Ascending aorta (tissue), 2 donors: ENCODE results near the gene STARD13. TPM values are rescaled to one million over a fixed set of nuclear protein-coding genes. Genes with fewer than 3 reads are reported as not detected.
"Not testable (repeated sequence)": the region's sequence is repeated elsewhere in the genome, so short reads cannot be mapped to it uniquely, and the experiment has no call there.

Experiments
- DNase-seq, 2 donors: peaks; one replicate each; pipeline ENCODE4 v3.0.0-alpha.2; 2019; ENCODE audit warnings: low spot score in 2 of 2
- H3K27ac ChIP-seq, 2 donors: fragments of 200-600 bp; sonication (generic); one replicate each; pipeline ENCODE4 v1.5.1; 2016 to 2017; ENCODE audit warnings: mild to moderate bottlenecking in 1 of 2
- H3K27me3 ChIP-seq: fragments of 200-600 bp; sonication (generic); one replicate; pipeline ENCODE4 v1.5.1; 2017
- H3K36me3 ChIP-seq, 2 donors: fragments of 200-600 bp; sonication (generic); one replicate each; pipeline ENCODE4 v1.5.1; 2016
- H3K4me1 ChIP-seq, 2 donors: fragments of 200-600 bp; sonication (generic); one replicate each; pipeline ENCODE4 v1.5.1; 2016 to 2017; ENCODE audit warnings: mild to moderate bottlenecking in 1 of 2
- H3K4me3 ChIP-seq, 2 donors: fragments of 200-600 bp; sonication (generic); one replicate each; pipeline ENCODE4 v1.5.1; 2016 to 2017; ENCODE audit warnings: mild to moderate bottlenecking in 1 of 2
- H3K9me3 ChIP-seq, 2 donors: fragments of 200-600 bp; sonication (generic); one replicate each; pipeline ENCODE4 v1.5.1; 2016
- CTCF ChIP-seq, 3 experiments: fragments of 200-600 bp in 2 of 3; fragments of 450-650 bp in 1 of 3; sonication (generic) in 2 of 3; IDR thresholded peaks; one replicate each; pipeline ENCODE4 v1.5.1; 2016 to 2019; ENCODE audit warnings: antibody characterized with exemption in 3 of 3, mild to moderate bottlenecking in 1 of 3, moderate library complexity in 1 of 3
- intact Hi-C: fragments of 100-400 bp; cut with DNase I; formaldehyde crosslinking; loops from one replicate; pipeline ENCODE4 v1.15.1; 2023
- total RNA-seq: library from RNA; depleted of rRNA; stranded (reverse); fragments of >200 nt; gene quantifications from one replicate; pipeline ENCODE4 v1.1.0, GENCODE V29; 2016

Gene STARD13
- total RNA-seq, 1 donor from 2014 or later: 34.6 TPM

- Histone ChIP-seq H3K36me3 (no peaks in the 10 kb centered on the region), H3K9me3 (no peaks in the 10 kb centered on the region), H3K27me3 (no peaks in the 10 kb centered on the region), H3K4me1 (peaks cover 0 to 21% of the 10 kb centered on the region in 2 donors), H3K27ac (no peak overlapping the region), H3K4me3 (no peak overlapping the region)
- no peak for TF ChIP-seq CTCF (IDR thresholded peaks at IDR 0.05)
- no peak for DNase-seq
- intact Hi-C loops: no loop called here
Observed at GRCh38 chr13:33179463-33179862, 106.1 kb downstream of the STARD13 start.

GRCh38 chr13:33178209-33178840, 107.2 kb downstream of the STARD13 start:
- Histone ChIP-seq H3K4me1 (peaks cover 0 to 18% of the 10 kb centered on the region in 2 donors), H3K9me3 (no peaks in the 10 kb centered on the region), H3K4me3 (peak overlapping the region in 1 of 2 donors; percentile 1), H3K27me3 (no peaks in the 10 kb centered on the region), H3K36me3 (no peaks in the 10 kb centered on the region), H3K27ac (no peak overlapping the region)
- TF ChIP-seq CTCF (IDR thresholded peaks at IDR 0.05): no peak
- DNase-seq: no peak
- intact Hi-C loops: no loop called here

GRCh38 chr13:33177340-33178208, 108.0 kb downstream of the STARD13 start:
- H3K27me3 ChIP-seq, intact Hi-C loops, H3K4me3 ChIP-seq, H3K9me3 ChIP-seq, DNase-seq, H3K27ac ChIP-seq, H3K36me3 ChIP-seq: not testable (repeated sequence)
- peaks cover 0 to 16% of the 10 kb centered on the region in 2 donors for H3K4me1 ChIP-seq

- DNase-seq: no peak
- Histone ChIP-seq H3K4me1 (peaks cover 0 to 16% of the 10 kb centered on the region in 2 donors), H3K4me3 (no peak overlapping the region), H3K27ac (no peak overlapping the region), H3K36me3 (no peaks in the 10 kb centered on the region), H3K27me3 (no peaks in the 10 kb centered on the region), H3K9me3 (no peaks in the 10 kb centered on the region)
- TF ChIP-seq CTCF (IDR thresholded peaks at IDR 0.05): no peak
- intact Hi-C loops: no loop called here
Observed at GRCh38 chr13:33176526-33176925, 109.0 kb downstream of the STARD13 start.

DNA sequence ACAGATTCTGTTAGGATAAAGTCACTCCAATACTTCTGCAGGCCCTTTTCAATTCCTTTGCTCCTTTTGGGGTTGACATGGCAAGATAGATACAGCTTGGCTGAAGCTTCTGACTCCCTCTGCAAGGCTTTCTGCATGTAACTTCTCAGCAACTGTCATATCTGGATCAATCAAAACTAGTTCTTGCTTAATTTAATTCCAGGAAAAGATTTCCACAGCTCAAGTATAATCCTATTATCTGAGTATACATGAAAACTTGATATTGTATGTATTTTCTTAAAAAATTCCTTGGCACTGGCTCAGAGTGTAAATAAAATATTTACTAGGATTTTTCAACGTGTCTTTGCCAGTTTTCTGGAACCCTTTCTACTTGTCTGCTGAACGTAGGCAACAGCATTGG, 109.6 kb downstream of the STARD13 start:
- TF ChIP-seq CTCF (IDR thresholded peaks at IDR 0.05): no peak
- H3K4me3 ChIP-seq: no peak overlapping the region
- H3K36me3 ChIP-seq: no peaks in the 10 kb centered on the region
- DNase-seq: no peak
- intact Hi-C loops: no loop called here
- peaks cover 0 to 16% of the 10 kb centered on the region in 2 donors for H3K4me1 ChIP-seq
- H3K9me3 ChIP-seq: no peaks in the 10 kb centered on the region
- no peaks in the 10 kb centered on the region for H3K27me3 ChIP-seq
- H3K27ac ChIP-seq: no peak overlapping the region

DNA sequence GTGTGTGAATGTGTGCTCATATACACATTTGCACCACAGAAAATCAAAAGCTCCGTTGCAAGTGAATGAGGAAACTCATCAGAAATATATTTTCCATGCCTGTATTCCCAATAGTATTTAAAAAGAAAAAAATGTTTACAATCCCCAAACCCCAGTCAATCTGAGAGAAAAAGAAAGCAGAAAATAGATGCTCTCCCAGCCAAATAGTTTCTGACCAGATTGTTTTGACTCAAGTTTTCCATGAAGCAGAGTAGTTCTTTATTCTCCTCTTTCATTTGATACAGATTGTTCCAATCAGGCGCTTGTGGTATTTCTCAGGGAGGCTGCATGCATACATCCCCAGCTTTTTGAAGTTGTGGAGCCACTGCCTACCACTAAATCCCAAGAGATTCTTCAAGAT, 110.6 kb downstream of the STARD13 start:
- H3K4me1 ChIP-seq: peaks cover 0 to 16% of the 10 kb centered on the region in 2 donors
- no peaks in the 10 kb centered on the region for H3K9me3 ChIP-seq
- no peak overlapping the region for H3K4me3 ChIP-seq
- H3K36me3 ChIP-seq: no peaks in the 10 kb centered on the region
- no peaks in the 10 kb centered on the region for H3K27me3 ChIP-seq
- no peak overlapping the region for H3K27ac ChIP-seq
- DNase-seq: no peak
- no peak for TF ChIP-seq CTCF (IDR thresholded peaks at IDR 0.05)
- intact Hi-C loops: no loop called here
